CD4-positive, CD25-positive, alpha-beta regulatory T cell (primary cell): ENCODE measurements around the gene ZNF579. TPM values are rescaled to one million over a fixed set of nuclear protein-coding genes. Genes with fewer than 3 reads are reported as not detected.

Experiments
- ATAC-seq, 2 donors: fragments of 150-1000 bp; cut with Tn5 transposase; one replicate each; pipeline ENCODE4 v1.10.0; 2021; ENCODE audit warnings: low read depth in 2 of 2, moderate number of reproducible peaks in 2 of 2, moderate library complexity in 1 of 2
- DNase-seq, 3 donors: peaks; one replicate each; pipeline versions ENCODE4 v3.0.0 to v3.0.0-alpha.2; 2012 to 2022; ENCODE audit warnings: mixed read lengths in 1 of 3
- H3K27ac ChIP-seq: one replicate; pipeline ENCODE4 v1.7.0; 2013; ENCODE audit warnings: mild to moderate bottlenecking, low read length; ENCODE audit not compliant: insufficient read depth, poor library complexity, severe bottlenecking
- H3K27me3 ChIP-seq: one replicate; pipeline ENCODE4 v1.7.0; 2013; ENCODE audit warnings: low read length; ENCODE audit not compliant: control insufficient read depth, insufficient read depth
- H3K36me3 ChIP-seq: one replicate; pipeline ENCODE4 v1.7.0; 2013; ENCODE audit warnings: mild to moderate bottlenecking, low read length, moderate library complexity; ENCODE audit not compliant: control insufficient read depth, insufficient read depth
- H3K4me1 ChIP-seq: 2 replicates; pipeline ENCODE4 v1.7.0; 2013; ENCODE audit warnings: mild to moderate bottlenecking, low read length; ENCODE audit not compliant: insufficient read depth, control insufficient read depth, poor library complexity, severe bottlenecking
- H3K4me3 ChIP-seq: one replicate; pipeline ENCODE4 v1.7.0; 2013; ENCODE audit warnings: low read depth, mild to moderate bottlenecking, low read length, moderate library complexity
- H3K9me3 ChIP-seq, 2 experiments: 1 replicate in 1 of 2; 2 replicates in 1 of 2; pipeline ENCODE4 v1.7.0; 2013; ENCODE audit warnings: low read length in 2 of 2, mild to moderate bottlenecking in 1 of 2, moderate library complexity in 1 of 2; ENCODE audit not compliant: control insufficient read depth in 2 of 2
- H3K27ac Mint-ChIP-seq, 3 donors: one replicate each; pipeline ENCODE4 v1.8.0; 2020 to 2022; ENCODE audit warnings: mild to moderate bottlenecking in 3 of 3, mixed read lengths in 3 of 3, moderate library complexity in 2 of 3
- H3K27me3 Mint-ChIP-seq: one replicate; pipeline ENCODE4 v1.8.0; 2022; ENCODE audit warnings: mild to moderate bottlenecking, mixed read lengths
- H3K36me3 Mint-ChIP-seq: one replicate; pipeline ENCODE4 v1.8.0; 2020; ENCODE audit warnings: mixed read lengths
- H3K4me1 Mint-ChIP-seq, 4 donors: one replicate each; pipeline ENCODE4 v1.8.0; 2020 to 2022; ENCODE audit warnings: mixed read lengths in 4 of 4, mild to moderate bottlenecking in 1 of 4
- H3K4me3 Mint-ChIP-seq, 4 donors: one replicate each; pipeline ENCODE4 v1.8.0; 2020 to 2022; ENCODE audit warnings: mild to moderate bottlenecking in 4 of 4, mixed read lengths in 4 of 4, moderate library complexity in 3 of 4
- H3K9me3 Mint-ChIP-seq, 7 donors: one replicate each; pipeline ENCODE4 v1.8.0; 2020 to 2022; ENCODE audit warnings: mixed read lengths in 7 of 7, mild to moderate bottlenecking in 3 of 7, moderate library complexity in 2 of 7
- polyA plus RNA-seq, 4 donors: library from polyadenylated mRNA; unstranded; fragments of 300-500 nt; fragmentation: Illumina TruSeq; gene quantifications; one replicate each; pipeline ENCODE4 v1.2.3, GENCODE V29; 2021
- total RNA-seq: library from RNA; stranded (reverse); gene quantifications from one replicate; pipeline ENCODE4 v1.2.3, GENCODE V29; 2022

The ZNF579 gene
- total and polyA plus RNA-seq, 5 donors from 2014 or later = 0.13 to 4.2 (median 0.19) TPM; not detected in 1

DNA sequence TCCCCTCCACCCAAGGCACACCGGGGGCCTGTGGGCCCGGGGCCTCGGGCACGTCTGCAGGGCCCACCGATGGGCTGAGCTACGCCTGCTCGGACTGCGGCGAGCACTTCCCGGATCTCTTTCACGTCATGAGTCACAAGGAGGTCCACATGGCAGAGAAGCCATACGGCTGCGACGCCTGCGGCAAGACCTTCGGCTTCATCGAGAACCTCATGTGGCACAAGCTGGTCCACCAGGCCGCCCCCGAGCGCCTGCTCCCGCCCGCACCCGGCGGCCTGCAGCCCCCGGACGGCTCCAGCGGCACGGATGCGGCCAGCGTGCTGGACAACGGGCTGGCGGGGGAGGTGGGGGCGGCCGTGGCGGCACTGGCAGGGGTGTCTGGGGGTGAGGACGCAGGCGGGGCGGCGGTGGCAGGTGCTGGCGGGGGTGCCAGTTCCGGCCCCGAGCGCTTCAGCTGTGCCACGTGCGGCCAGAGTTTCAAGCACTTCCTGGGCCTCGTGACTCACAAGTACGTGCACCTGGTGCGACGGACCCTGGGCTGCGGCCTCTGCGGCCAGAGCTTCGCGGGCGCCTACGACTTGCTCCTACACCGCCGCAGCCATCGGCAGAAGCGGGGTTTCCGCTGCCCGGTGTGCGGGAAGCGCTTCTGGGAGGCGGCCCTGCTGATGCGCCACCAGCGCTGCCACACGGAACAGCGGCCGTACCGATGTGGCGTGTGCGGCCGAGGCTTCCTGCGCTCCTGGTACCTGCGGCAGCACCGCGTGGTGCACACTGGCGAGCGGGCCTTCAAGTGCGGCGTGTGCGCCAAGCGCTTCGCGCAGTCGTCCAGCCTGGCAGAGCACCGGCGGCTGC, 35.1 kb upstream of the ZNF579 start:
- ATAC-seq (no peak), DNase-seq (no peak)
- Mint-ChIP-seq H3K27me3 (no peaks in the 10 kb centered on the region), H3K27ac (no peak overlapping the region), H3K9me3 (peaks cover 0 to 2% (median 0%) of the 10 kb centered on the region in 7 donors), H3K36me3 (peaks cover 18% of the 10 kb centered on the region), H3K4me3 (no peak overlapping the region), H3K4me1 (peaks cover 0 to 38% (median 17%) of the 10 kb centered on the region in 4 donors)
- Histone ChIP-seq H3K9me3 (no peaks in the 10 kb centered on the region), H3K36me3 (no peaks in the 10 kb centered on the region), H3K4me3 (no peak overlapping the region), H3K4me1 (no peaks in the 10 kb centered on the region), H3K27ac (no peak overlapping the region), H3K27me3 (no peaks in the 10 kb centered on the region)

DNA sequence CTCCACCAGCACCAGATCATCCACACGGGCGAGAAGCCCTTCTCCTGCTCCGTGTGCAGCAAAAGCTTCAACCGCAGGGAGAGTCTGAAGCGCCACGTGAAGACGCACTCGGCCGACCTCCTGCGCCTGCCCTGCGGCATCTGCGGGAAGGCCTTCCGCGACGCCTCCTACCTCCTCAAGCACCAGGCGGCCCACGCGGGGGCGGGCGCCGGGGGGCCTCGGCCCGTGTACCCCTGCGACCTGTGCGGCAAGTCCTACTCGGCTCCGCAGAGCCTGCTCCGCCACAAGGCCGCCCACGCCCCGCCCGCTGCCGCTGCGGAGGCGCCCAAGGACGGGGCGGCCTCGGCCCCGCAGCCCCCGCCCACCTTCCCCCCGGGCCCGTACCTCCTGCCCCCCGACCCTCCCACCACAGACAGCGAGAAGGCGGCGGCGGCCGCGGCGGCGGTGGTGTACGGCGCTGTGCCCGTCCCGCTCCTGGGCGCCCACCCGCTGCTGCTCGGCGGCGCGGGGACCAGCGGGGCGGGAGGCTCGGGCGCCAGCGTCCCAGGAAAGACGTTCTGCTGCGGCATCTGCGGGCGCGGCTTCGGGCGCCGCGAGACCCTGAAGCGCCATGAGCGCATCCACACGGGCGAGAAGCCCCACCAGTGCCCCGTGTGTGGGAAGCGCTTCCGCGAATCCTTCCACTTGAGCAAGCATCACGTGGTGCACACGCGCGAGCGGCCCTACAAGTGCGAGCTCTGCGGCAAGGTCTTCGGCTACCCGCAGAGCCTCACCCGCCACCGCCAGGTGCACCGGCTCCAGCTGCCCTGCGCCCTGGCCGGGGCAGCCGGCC, 34.3 kb upstream of the ZNF579 start:
- Mint-ChIP-seq H3K36me3 (peaks cover 18% of the 10 kb centered on the region), H3K27me3 (no peaks in the 10 kb centered on the region), H3K4me3 (no peak overlapping the region), H3K4me1 (peaks cover 0 to 38% (median 19%) of the 10 kb centered on the region in 4 donors), H3K9me3 (peaks cover 0 to 2% (median 0%) of the 10 kb centered on the region in 7 donors), H3K27ac (no peak overlapping the region)
- no peaks in the 10 kb centered on the region for H3K4me1 ChIP-seq
- H3K4me3 ChIP-seq = no peak overlapping the region
- DNase-seq (no peak), ATAC-seq (no peak)
- H3K27me3 ChIP-seq = no peaks in the 10 kb centered on the region
- H3K9me3 ChIP-seq = no peaks in the 10 kb centered on the region
- no peak overlapping the region for H3K27ac ChIP-seq
- peaks cover 4% of the 10 kb centered on the region for H3K36me3 ChIP-seq

DNA sequence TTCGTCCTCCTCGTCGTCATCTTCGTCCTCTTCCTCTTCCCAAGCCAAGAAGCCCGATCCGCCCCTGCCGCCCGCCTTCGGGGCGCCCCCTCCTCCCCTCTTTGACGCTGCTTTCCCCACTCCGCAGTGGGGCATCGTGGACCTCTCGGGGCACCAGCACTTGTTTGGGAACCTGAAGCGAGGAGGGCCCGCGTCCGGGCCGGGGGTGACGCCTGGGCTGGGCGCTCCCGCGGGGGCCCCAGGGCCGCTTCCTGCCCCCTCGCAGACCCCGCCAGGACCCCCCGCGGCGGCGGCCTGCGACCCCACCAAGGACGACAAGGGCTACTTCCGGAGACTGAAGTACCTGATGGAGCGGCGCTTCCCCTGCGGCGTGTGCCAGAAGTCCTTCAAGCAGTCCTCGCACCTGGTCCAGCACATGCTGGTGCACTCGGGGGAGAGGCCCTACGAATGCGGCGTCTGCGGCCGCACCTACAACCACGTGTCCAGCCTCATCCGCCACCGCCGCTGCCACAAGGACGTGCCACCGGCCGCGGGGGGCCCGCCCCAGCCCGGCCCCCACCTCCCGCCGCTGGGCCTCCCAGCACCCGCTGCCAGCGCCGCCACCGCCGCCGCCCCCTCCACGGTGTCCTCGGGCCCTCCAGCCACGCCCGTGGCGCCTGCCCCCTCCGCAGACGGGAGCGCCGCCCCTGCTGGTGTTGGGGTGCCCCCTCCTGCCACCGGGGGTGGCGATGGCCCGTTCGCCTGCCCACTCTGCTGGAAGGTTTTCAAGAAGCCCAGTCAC, 33.5 kb upstream of the ZNF579 start:
- Histone ChIP-seq H3K4me1 (no peaks in the 10 kb centered on the region), H3K27me3 (no peaks in the 10 kb centered on the region), H3K36me3 (peaks cover 12% of the 10 kb centered on the region), H3K4me3 (no peak overlapping the region), H3K9me3 (no peaks in the 10 kb centered on the region), H3K27ac (no peak overlapping the region)
- Mint-ChIP-seq H3K27ac (no peak overlapping the region), H3K9me3 (peaks cover 0 to 2% (median 0%) of the 10 kb centered on the region in 7 donors), H3K27me3 (no peaks in the 10 kb centered on the region), H3K36me3 (peaks cover 26% of the 10 kb centered on the region), H3K4me1 (peaks cover 0 to 40% (median 22%) of the 10 kb centered on the region in 4 donors), H3K4me3 (no peak overlapping the region)
- ATAC-seq (no peak), DNase-seq (no peak)

DNA sequence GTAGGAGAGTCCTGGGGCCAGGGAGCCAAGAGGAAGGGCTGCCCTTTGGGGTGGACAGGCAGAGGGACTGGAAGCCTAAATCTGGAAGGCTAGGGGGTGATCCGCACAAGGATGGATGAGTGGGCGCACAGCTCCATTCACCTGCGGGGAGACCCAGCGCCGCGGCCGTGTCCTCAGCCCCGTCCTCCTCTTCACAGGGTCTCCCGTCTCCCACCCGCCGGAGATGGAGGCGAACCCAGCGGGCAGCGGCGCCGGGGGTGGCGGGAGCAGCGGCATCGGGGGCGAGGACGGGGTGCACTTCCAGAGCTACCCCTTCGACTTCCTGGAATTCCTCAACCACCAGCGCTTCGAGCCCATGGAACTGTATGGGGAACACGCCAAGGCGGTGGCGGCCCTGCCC, 32.7 kb upstream of the ZNF579 start:
- H3K36me3 Mint-ChIP-seq = peaks cover 29% of the 10 kb centered on the region
- ATAC-seq = no peak
- H3K9me3 Mint-ChIP-seq = peaks cover 0 to 2% (median 0%) of the 10 kb centered on the region in 7 donors
- Histone ChIP-seq H3K4me3 (no peak overlapping the region), H3K9me3 (no peaks in the 10 kb centered on the region), H3K36me3 (peaks cover 12% of the 10 kb centered on the region), H3K27me3 (no peaks in the 10 kb centered on the region), H3K27ac (no peak overlapping the region), H3K4me1 (no peaks in the 10 kb centered on the region)
- peaks cover 0 to 46% (median 24%) of the 10 kb centered on the region in 4 donors for H3K4me1 Mint-ChIP-seq
- DNase-seq = no peak
- H3K27me3 Mint-ChIP-seq = no peaks in the 10 kb centered on the region
- H3K4me3 Mint-ChIP-seq = no peak overlapping the region
- no peak overlapping the region for H3K27ac Mint-ChIP-seq

DNA sequence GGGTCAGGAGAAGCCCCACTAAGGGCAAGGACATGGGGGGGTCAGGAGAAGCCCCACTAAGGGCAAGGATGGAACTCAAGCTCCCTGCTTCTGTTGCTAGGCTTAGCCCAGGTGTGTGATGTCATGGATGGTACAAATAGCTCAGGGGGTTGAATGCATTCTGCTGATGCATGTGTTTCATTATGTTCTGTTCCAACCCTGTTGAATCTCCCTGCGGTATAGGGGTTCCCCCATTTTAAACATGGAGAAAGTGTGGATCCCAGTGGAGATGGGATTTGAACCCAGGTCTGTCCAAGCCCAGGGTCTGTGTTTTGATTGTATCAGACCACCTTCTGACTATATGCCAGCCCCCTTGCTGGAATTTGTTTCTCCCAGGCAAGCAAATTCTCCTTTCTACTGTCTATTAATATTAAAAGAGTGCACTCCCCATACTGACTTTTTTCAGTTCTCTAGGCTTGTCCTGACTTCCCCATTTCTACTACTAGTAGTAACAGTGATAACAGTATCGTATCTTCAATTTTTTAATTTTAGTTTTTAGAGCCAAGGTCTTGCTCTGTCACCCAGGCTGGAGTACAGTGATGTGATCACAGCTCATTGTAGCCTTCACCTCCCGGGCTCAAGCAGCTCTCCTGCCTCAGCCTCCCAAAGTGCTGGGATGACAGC, 31.5 kb upstream of the ZNF579 start:
- Mint-ChIP-seq H3K27me3 (no peaks in the 10 kb centered on the region), H3K27ac (peak overlapping the region in 2 of 3 donors; percentile 21 to 79), H3K36me3 (peaks cover 28% of the 10 kb centered on the region), H3K4me1 (peaks cover 6 to 56% (median 28%) of the 10 kb centered on the region in 4 donors), H3K4me3 (no peak overlapping the region), H3K9me3 (peaks cover 0 to 2% (median 0%) of the 10 kb centered on the region in 7 donors)
- DNase-seq (no peak), ATAC-seq (no peak)
- H3K4me1 ChIP-seq = no peaks in the 10 kb centered on the region
- no peak overlapping the region for H3K27ac ChIP-seq
- H3K9me3 ChIP-seq = no peaks in the 10 kb centered on the region
- peaks cover 15% of the 10 kb centered on the region for H3K36me3 ChIP-seq
- no peaks in the 10 kb centered on the region for H3K27me3 ChIP-seq
- H3K4me3 ChIP-seq = no peak overlapping the region

DNA sequence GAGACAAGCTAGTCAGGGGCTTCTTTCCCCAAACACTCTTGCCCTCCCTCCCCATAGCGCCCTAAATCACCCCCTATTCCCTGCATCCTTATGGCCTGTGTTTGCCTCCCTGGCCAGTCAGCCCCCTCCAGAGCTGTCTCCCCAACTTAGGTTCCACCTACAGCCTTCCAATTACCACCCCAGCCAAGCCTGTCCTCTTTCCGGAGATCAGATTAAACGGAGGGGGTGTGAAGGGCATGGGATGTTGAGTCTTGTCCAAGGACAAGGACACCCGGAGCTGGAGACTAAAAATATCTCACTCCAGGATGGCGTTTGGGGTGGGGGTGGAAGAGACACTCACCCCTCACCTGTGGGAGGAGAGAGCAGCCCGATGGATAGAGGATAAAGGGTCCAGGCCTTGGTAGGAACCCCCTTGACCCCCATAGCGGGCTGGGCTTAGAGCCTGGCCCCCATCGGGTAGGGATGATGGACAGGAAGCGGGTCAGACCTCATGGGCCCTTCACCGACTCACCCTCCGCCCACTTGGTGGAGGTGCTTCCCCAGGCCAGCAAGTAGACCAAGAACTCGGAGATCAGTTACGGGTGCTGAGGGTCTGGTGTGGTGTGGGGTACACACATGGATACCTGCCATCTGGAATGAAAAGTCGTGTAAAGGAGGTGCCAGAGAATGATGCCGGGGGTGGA, 30.8 kb upstream of the ZNF579 start:
- no peaks in the 10 kb centered on the region for H3K27me3 ChIP-seq
- H3K4me1 ChIP-seq = peaks cover 5% of the 10 kb centered on the region
- H3K9me3 Mint-ChIP-seq = peaks cover 0 to 2% (median 0%) of the 10 kb centered on the region in 7 donors
- peak overlapping the region in 1 of 4 donors; percentile 41 for H3K4me3 Mint-ChIP-seq
- DNase-seq = no peak
- H3K27ac Mint-ChIP-seq = peak overlapping the region in 1 of 3 donors; percentile 56
- no peak overlapping the region for H3K27ac ChIP-seq
- peaks cover 12 to 61% (median 35%) of the 10 kb centered on the region in 4 donors for H3K4me1 Mint-ChIP-seq
- no peaks in the 10 kb centered on the region for H3K9me3 ChIP-seq
- no peaks in the 10 kb centered on the region for H3K27me3 Mint-ChIP-seq
- H3K36me3 ChIP-seq = peaks cover 15% of the 10 kb centered on the region
- no peak for ATAC-seq
- no peak overlapping the region for H3K4me3 ChIP-seq
- peaks cover 33% of the 10 kb centered on the region for H3K36me3 Mint-ChIP-seq
